DMS153 treated with DMSO at 0.1 percent for 48 hours (cell line): ENCODE data around the gene ARHGEF19.

ENCODE experiments used
- DNase-seq: peaks from one replicate; lab custom pipeline; 2025; ENCODE audit not compliant: unreplicated experiment; lab: John Stamatoyannopoulos, UW

ARHGEF19 gene

GRCh38 chr1:16244650-16245285 lies 32.3 kb upstream of the ARHGEF19 start:
- DNase-seq, result no peak

GRCh38 chr1:16243936-16244649 lies 31.6 kb upstream of the ARHGEF19 start:
- peak; percentile 49 for DNase-seq

GRCh38 chr1:16243215-16243610 lies 30.8 kb upstream of the ARHGEF19 start:
- DNase-seq, result no peak

GRCh38 chr1:16242556-16243214 lies 30.2 kb upstream of the ARHGEF19 start:
- DNase-seq, result no peak

- DNase-seq, result no peak
Measured at GRCh38 chr1:16241221-16241708, 28.8 kb upstream of the ARHGEF19 start.

- no peak for DNase-seq
Measured at GRCh38 chr1:16239972-16240491, 27.6 kb upstream of the ARHGEF19 start.

GRCh38 chr1:16237343-16237830 lies 24.9 kb upstream of the ARHGEF19 start:
- no peak for DNase-seq

GRCh38 chr1:16236511-16237342 lies 24.3 kb upstream of the ARHGEF19 start, which contains the start of gene CPLANE2:
CPLANE2 (minus strand) TSS chr1:16237183; CDS start chr1:16236742, 441 bp downstream.
- peak; percentile 78 for DNase-seq

GRCh38 chr1:16235944-16236510 lies 23.6 kb upstream of the ARHGEF19 start:
- DNase-seq, result no peak

GRCh38 chr1:16235347-16235746 lies 22.9 kb upstream of the ARHGEF19 start:
- no peak for DNase-seq

- no peak for DNase-seq
Measured at GRCh38 chr1:16233431-16233830, 21.0 kb upstream of the ARHGEF19 start.

GRCh38 chr1:16232316-16232710 lies 19.9 kb upstream of the ARHGEF19 start:
- no peak for DNase-seq

- DNase-seq, result no peak
Measured at GRCh38 chr1:16231331-16232315, 19.2 kb upstream of the ARHGEF19 start.

- no peak for DNase-seq
Measured at GRCh38 chr1:16230744-16231143, 18.3 kb upstream of the ARHGEF19 start.

- DNase-seq, result no peak
Measured at GRCh38 chr1:16229976-16230740, 17.7 kb upstream of the ARHGEF19 start.

- no peak for DNase-seq
Measured at GRCh38 chr1:16226490-16227179, 14.2 kb upstream of the ARHGEF19 start.

- no peak for DNase-seq
Measured at GRCh38 chr1:16226129-16226489, 13.7 kb upstream of the ARHGEF19 start.

- DNase-seq, result no peak
Measured at GRCh38 chr1:16224472-16224871, 12.0 kb upstream of the ARHGEF19 start.
